Stimulated activated CD8-positive, alpha-beta memory T cell treated with anti-CD3 and anti-CD28 coated beads, Interleukin-4, amount 100 ng/mL, for 4 hours (primary cell): ENCODE data around the gene WDR31.

ENCODE experiments used
- DNase-seq, 2 donors: peaks; one replicate each; pipeline ENCODE4 v3.0.0-alpha.2; 2020; ENCODE audit warnings: low read depth in 2 of 2, low spot score in 1 of 2

The WDR31 gene

GRCh38 chr9:113341712-113342410 lies 1.8 kb upstream of the WDR31 start:
- DNase-seq: no peak

- DNase-seq: no peak
Measured at GRCh38 chr9:113337714-113338113, 2.4 kb downstream of the WDR31 start.

DNA sequence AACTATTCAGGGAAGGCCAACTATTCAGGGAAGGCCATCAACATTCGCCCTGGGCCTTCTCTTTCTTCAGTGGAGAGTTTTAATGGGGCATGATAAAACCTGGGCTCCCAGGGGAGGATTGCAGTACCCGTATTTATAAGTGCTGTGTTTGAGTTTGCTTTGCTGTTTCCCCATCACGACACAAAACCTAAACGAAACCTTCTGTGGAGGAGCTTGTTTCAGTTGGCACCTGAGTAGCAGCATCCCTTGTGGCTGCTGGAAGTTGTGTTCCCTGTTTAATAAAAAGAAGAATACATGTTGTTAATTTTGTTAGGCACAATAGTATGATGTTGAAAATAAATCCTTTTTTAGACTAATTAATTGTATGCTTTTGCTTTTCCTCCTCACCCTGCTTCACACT lies 8.3 kb downstream of the WDR31 start:
- DNase-seq: no peak

DNA sequence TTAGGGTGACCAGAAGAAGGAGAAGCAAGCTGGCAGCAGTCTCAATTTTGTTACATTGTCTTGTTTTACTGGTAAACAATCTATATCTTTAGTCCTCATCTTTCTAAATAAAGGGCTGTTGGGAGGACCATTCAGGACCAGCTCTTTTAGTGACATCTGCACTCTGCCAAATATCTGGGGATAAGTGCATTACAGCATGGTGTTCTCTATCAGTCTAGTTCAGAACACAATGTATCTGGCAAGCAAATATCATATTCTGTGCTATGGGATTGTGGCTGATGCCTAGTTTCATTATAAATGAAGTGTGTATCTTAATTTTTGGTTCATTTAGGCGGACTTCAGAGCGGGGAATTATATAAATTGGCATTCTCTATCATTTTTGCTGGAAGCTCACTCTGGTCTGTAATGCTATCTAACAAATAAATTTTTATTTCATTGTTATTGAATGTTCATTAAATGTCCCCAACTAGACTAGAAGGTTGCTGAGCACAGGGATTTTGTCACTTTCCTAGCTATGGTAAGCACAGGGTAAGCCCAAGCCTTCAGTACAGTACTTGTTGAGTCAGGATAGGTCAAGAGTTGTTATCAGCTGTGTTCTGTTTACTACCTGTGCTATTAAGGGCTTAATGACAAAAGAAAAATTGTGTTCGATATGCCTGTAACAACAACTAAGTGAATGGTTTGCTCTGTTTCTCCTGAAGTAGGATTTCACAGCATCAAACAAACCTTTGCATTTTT lies 11.9 kb downstream of the WDR31 start:
- no peak for DNase-seq

DNA sequence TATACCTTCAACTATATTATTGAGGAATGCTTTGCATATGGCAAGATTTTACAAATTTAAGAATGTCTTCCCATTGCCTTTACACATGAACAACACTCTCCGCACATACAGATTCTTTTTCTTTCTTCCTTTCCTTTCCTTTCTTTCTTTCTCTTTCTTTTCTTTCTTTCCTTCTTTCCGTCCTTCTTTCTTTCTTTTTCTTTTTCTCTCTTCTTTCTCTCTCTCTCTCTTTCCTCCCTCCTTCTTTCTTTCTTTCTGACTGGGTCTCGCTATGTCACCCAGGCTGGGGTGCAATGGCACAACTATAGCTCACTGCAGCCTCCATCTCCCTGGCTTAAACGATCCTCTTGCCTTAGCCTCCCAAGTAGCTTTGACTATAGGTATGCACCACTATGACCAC lies 13.8 kb downstream of the WDR31 start:
- DNase-seq: no peak

DNA sequence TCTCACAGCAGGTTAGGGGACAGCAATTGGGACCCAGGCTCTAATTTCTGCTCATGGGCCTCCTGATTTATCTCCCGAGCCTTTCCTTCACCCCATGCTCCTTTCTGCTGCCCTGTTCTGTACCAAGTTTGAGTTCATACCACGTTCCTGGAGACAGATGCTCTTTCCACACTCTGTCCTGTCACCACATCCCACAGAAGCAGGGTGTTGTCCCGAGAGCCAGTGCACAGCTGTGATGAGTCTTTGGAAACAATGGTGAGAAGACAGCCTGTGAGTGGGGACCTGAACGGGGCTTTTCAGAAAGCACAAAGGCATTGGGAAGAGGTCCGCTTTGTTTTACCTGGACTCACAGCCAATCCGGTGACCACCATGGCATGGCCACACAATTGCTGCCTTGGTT lies 17.4 kb downstream of the WDR31 start:
- DNase-seq: no peak

- DNase-seq: no peak
Measured at GRCh38 chr9:113320051-113320450, 20.0 kb downstream of the WDR31 start.

- DNase-seq: no peak
Measured at GRCh38 chr9:113319054-113319453, 21.0 kb downstream of the WDR31 start.

DNA sequence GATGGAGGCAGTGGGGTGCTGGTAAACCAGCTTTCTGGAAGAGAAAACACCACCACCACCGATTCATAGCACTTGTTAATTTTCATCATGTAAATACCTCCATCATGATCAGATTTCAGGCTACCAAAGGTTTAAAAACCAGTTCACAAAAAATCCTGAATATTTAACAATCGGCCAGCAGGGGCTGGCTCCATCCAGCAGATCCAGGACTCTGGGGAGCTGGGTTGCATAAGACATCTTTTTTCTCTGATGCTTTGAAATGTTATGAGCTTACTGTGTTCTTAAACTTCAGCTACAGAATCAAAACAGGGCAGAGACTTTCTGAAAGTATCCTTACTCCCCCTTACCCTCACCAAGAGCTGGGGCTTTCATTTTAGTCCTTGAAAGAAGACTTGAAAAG lies 22.3 kb downstream of the WDR31 start:
- DNase-seq: no peak

GRCh38 chr9:113316030-113316429 lies 24.0 kb downstream of the WDR31 start:
- no peak for DNase-seq

GRCh38 chr9:113315231-113315630 lies 24.8 kb downstream of the WDR31 start:
- no peak for DNase-seq

DNA sequence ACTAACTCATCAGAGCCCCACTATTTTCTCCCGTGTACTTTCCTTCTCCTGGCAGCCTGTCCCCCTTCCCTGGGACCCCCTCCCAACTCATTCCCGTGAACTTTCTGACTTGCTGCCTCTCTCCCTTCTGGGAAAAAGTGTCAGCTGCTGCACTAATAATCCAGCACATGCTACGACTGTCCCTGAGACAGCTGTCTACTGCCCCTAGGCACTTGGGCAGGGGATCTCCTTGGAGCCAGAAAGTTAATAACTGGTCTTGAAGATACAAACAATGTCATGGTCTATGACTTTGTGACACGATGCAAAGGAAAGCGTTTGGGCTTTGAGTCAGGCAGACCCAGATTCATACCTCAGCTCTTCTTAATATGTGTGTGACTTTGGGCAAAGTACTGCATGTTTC lies 26.8 kb downstream of the WDR31 start:
- DNase-seq: no peak

DNA sequence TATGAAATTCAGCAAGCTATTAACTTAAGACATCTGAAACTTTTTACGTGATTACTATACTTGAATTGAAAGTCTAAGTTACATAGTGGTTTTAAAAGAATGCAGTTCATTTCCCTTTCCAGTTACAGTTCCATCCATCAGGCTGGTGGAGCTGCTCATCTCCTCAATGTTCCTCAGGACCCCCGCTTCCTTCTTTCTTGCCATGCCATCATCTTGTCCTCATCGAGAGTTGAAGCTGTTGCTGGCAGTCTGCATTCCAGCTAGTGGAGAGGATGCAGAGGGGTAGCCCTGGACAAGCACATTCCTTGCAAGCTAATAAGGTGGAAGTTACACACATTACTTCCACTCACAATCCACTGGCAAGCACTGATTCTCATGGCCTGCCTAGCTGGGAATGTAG lies 28.1 kb downstream of the WDR31 start:
- no peak for DNase-seq

DNA sequence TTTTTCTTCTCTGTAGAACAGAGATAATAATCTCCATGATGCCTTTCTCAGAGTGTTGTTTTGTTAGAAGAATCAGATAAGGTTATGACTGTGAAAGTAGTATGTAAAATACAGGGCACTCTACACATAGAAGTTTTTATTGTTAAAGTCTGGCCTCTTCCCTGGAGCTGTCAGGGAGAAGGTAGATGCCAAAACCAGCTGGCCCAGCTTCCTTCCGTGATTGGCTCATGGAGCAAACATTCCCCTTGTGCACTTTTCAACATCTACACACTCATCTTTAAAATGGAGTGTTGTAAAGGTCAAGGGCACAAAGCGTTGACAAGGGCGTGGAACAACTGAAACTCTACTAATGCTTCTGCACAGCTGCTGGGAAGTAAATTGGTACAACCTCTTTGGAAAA lies 29.5 kb downstream of the WDR31 start:
- DNase-seq: no peak

DNA sequence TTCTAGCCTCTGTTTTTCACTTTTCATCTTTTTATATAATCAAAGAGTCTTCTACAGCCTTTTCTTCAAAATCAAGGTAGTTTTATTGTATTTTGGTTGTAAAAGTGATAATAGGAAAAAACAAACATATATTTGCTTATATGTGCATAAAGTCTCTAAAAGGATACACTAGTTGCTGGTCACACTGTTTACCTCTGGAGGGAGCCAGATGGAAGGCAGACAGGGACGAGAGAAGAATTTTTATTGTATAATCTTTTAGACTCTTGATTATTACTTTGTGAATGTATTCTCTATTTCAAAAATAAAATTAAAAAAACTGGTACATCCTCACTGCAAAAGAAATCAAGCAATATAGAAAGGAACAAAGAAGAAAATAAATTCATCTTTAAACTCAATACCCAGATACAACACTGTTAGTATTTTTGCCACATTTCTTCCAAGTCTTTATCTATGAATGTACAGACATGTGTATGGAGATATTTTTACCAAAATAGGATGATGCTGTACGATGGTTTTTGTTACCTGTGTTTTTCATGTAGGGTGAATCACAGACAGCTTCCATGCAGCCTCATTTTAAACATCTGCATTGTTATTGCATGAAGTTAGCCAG lies 30.8 kb downstream of the WDR31 start:
- no peak for DNase-seq

DNA sequence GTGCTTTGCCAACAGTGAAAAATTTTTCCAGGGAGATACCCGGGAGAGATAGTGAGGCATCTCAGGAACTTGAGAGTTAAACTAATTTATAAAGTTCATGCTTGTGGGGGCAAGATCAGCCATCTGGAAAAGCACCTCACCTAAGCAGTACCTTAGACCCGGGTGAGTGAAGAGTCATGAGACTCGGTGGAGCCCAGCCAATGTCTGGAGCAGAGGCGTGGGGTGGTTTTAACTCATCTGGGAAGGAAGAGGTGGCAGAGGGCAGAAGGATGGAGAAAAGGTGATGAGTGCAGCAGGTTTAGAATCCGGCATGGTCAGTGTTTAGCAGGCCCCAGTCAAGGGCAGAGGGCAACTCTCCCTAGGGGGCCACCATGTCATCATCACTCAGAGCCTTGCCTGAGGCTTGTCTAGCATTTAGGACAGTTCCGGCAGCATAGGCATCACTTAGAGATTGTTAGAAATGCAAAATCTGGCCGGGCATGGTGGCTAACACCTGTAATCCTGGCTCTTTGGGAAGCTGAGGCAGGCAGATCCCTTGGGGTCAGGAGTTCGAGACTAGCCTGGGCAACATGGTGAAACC lies 32.6 kb downstream of the WDR31 start:
- DNase-seq: no peak

- DNase-seq: no peak
Measured at GRCh38 chr9:113306566-113306965, 33.5 kb downstream of the WDR31 start.

DNA sequence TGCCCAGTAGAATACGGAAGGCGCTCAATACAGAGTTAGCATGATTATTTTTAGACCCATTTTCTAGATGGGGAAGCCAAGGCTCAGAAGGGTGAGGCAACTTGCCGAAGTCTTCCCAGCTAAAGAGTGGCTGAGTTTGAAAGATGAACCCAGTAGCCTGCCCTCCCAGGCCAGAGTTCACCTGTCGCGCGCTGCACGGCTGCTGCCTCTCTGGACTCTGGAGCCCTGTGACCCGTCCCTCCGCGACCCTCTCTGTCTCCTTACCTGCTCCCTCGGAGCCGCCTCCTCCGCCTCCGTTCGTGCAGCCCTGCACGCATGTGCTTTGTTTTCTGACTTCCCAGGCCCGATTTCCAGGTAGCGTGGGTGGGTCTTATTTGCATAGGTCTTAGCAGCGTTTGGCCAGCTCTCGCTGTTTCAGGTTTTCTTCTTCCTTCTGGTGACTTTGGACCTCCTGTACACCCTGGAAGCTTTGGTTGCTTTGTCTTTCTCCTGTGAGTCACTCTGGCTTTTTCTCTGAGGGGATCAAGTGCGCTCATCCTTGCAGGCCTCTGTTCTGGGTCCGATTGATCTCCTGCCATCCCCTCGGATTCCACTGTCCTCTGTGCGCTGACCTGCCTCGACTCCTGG lies 37.2 kb downstream of the WDR31 start, which contains the start of gene RNF183:
RNF183 (minus strand) TSS at position 585 of the 627 bp plus-strand sequence. CDS start 5,192 bp downstream, outside the sequence.
- no peak for DNase-seq

- no peak for DNase-seq
Measured at GRCh38 chr9:113301548-113301947, 38.5 kb downstream of the WDR31 start.

DNA sequence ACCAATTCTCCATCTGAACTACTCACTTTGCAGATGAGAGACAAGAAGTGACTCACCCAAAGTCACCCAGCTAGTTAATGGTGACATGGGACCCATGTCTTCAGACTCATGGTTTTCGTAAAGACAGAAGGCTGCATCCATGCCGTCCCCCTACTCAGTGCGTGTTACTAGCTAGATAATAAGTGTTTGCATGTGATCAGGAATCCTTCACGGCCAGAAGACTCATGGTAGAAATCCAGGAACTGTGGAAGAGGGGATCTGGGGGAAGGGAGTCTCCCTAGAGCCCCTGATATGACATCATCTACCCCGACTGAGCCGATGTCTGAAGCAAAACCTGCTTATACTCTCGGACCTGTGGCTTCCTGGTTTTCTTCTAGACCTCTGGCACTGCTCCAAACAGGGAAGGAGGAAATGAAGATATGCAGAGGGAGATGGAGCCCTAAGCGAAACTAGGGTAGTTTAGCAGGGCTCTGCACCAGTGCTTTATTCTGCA lies 40.2 kb downstream of the WDR31 start:
- DNase-seq: no peak
